ENCODE measurements around the gene ITPR3.

GRCh38 chr6:33714385-33715040 is 93.4 kb downstream of the ITPR3 start:
- no peak for TF ChIP-seq EP300 (IDR thresholded peaks at IDR 0.05)
- no peak for TF ChIP-seq CTCF (IDR thresholded peaks at IDR 0.05)
- no peak for TF ChIP-seq POLR2A (IDR thresholded peaks at IDR 0.05)
